NCI-H2029 treated with DMSO at 0.1 percent for 48 hours (cell line): ENCODE results near the gene TBPL2.
"Not testable (repeated sequence)": the region's sequence is repeated elsewhere in the genome, so short reads cannot be mapped to it uniquely, and the experiment has no call there.

Experiments
- DNase-seq: peaks from one replicate; lab custom pipeline; 2025; lab: John Stamatoyannopoulos, UW

Gene TBPL2

DNA sequence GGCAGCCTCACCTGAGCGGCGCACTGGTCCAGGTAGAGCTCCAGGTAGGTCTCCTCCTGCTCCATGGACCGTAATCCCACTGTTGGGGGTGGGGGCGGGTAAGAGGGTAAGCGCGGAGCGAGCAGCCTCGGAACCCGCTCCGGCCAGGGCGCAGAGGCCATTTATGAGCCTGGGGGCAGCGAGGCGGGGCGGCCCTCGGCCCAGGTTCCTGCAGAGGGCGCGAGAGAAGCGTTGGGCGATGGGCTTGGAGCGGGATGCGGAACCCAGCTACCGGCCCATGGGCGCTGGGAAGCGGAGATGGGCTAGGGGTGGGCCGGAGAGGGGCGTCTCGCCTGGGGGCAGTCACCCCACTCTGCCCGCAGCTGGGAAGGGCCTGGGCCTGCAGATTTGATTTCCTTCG, at the start of gene TBPL2:
TBPL2 (minus strand) TSS at position 232 of the 400 bp plus-strand sequence; CDS start at position 65, 167 bp downstream.
- DNase-seq: no peak

DNA sequence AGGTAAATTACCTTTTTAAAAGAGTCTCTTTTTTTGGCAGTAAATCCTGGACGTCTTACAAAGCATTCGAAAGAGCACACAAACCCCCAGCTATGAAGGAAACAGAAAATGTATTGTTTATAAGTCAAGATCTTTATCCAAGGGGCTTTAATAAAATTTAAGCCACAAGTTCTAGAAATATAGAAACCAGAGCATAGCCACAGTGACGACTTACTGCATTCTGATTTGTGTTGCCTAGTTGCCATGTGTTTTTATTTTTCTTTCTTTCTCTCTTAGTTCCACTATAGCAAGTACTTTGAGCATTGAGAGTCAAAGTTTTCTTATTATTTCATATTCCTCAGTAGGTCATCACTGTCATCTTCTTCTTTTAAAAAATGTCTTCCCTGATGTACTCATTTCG, 47.8 kb upstream of the TBPL2 start:
- DNase-seq: no peak

DNA sequence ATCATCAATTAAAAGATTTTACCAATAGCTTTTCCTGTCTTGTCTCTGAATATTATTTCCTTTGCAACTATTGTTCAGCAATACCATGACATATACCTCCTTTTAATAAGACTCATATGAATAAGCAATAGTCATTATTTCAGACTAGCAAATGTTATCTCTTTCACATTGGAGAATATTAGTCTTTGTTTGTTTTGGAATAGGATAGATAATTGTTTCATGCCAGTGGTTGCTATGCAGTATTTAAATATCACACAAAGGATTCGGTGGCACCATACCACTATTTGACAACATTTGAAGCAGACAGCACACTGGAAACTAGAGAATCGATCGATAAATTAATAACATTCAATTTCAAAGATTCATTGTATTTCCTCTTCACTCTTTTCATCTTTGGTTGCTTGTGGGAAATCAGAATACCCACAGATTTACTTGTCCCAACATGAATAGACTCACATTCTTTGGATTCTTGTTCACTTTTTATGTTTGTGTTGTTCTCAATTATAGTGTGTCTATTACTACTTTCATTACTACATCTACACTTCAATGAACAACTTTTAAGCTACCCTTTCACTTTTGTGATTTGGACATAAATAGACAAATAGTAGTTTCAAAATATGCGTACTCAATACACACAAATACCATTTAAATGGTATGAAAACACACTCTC, 42.7 kb upstream of the TBPL2 start:
- DNase-seq: no peak

DNA sequence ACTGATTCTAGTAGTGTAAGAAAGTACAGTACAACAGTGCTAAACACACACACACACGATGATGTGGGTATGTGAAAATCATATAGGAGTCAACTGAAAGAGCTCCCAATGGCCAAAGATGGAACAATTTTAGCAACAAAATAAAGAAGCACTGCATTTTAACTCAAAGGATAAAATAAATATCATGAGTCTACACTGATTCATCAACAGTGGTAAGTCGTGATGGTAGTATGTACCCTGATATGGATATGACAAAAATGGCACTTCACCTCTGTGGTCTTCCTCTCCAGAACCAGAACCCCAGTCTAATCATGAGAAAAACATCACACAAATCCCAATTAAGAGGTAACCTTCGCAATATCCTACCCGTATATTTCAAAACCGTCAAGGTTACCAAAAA, 41.4 kb upstream of the TBPL2 start:
- DNase-seq: no peak

DNA sequence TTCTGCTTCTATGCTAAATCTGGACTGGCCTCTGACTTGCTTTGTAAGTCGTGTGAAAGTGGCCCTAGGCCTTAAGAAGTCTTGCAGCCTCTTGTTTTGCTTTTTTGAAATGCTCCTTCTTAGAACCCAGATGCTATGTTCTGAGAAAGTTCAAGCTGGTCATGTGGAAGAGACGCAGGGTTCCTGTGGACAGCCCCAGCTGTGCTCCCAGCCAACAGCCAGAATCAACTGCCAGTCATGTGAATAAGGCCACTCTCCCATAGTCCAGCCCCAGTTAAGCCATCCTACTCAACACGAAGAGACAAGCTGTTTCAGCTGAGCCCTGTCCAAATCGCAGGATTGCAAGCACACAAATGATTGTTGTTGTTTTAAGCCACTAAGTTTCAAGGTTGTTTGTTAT, 37.3 kb upstream of the TBPL2 start:
- no peak for DNase-seq

DNA sequence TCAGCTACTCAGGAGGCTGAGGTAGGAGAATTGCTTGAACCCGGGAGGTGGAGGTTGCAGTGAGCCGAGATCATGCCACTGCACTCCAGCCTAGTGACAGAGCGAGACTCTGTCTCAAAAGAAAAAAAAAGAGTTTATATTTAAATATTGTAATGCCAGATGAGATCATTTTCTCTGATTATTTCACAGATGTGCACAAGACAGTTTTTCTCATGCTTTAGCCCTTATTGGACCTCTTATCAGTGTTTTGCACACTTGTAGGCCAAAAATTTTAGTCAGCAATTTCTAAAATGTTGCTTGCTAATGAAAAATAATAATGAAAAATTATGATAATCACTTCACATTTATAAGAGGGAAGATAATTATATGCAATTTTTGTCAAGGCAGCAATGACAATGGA, 36.0 kb upstream of the TBPL2 start:
- not testable (repeated sequence) for DNase-seq

DNA sequence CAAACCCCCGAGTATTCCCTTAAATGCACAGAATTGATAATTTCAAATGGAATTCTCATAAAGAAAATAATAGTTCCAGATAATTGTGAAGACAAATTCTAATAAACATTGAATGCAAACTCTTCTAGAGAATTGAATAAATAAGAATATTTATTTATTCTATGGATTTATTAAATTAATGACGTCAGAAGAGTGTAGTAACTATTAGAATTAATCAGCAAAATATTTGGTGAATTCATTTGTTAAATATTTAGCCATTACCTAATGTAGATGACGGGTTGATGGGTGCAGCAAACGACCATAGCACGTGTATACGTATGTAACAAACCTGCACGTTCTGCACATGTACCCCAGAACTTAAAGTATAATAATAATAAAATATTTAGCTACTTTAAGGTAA, 33.4 kb upstream of the TBPL2 start:
- DNase-seq: no peak

DNA sequence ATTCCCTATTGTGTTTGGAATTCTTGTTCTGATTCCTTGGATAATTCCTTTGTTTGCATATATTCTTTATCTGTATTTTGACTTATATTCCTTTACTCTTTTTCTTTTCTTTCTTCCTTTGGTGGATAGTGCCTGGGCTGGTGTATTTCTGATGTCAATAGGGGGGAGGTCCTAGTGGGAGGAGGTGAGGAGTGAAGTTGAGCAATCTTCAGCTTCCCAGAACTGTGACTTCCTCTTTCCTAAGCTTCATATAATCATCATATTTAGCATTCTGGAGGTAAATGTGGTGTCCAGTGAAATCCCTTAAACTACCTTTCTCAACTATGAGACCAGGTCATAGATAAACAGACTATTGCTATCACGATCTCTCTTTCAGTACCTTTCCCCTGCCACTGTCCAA, 29.6 kb upstream of the TBPL2 start:
- no peak for DNase-seq

DNA sequence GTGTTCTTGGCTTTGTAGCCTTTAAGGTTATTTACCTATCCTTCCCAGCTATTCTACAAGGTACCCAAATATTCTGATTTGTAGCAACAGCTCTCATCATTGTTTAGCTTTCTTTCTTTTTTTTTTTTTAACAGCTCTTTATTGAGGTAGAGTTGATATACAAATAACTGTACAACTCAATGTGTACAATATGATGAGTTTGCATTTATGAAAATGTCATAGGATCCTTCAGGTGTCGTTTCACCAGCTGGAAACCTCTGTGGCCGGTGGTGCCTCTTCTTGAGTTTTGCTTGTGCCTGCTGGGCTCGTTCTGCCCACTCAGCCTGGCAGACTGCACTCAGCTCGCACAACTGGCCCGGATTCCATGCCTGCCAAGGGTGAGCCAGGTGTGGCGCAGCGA, 26.9 kb upstream of the TBPL2 start:
- DNase-seq: no peak

DNA sequence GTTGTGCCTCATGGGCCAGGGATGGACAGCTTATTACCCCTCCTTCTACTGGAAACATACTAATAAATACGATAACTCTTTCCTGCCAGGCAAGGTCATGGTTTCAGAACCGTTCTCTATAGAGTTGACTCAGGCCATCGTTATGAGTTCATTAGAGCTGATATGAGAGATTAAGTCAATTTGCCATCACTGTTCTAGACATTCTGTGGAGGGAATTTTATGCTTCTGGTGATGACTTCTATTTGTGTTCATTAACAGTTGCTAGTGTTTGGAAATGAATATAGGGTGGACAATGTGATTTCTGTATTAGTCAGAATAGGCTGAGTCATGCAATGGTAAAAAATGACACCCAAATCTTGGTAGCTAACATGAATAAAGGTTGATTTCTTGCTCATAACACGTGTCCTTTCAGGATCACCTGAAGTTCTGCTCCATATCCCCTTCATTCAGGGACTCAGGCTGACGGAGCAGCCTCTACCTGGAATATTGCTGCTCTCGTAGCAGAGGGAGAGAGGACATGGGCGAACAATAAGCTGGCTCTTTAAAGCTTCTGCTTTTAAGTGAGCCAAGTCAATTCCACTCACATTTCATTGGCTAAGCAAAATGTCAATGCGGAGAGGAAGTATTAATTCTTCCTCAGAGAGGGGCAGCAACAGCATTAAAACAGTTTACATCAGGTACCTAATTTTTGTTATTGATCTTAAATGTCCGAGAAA, 18.5 kb upstream of the TBPL2 start:
- no peak for DNase-seq

DNA sequence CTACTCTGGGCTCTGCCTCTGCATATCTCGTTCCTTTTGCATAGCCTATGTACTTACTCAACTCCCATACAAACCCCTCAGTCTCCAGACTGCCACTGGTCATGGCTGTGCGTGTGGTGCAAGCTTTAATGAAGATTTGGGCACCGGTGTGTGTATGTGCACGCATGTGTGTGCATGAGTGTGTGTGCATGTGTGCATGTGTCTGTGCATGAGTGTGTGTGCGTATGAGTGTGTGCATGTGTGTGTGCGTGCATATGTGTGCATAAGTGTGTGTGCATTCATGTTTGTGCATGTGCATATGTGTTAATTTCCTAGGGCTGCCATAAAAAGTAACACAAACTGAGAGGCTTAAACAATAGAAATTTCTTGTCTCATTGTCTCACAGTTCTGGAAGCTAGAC, 17.1 kb upstream of the TBPL2 start:
- no peak for DNase-seq

DNA sequence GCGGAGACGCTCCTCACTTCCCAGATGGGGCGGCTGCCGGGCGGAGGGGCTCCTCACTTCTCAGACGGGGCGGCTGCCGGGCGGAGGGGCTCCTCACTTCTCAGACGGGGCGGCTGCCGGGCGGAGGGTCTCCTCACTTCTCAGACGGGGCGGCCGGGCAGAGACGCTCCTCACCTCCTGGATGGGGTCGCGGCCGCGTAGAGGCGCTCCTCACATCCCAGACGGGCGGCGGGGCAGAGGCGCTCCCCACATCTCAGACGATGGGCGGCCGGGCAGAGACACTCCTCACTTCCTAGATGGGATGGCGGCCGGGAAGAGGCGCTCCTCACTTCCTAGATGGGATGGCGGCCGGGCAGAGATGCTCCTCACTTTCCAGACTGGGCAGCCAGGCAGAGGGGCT, 16.0 kb upstream of the TBPL2 start:
- not testable (repeated sequence) for DNase-seq

DNA sequence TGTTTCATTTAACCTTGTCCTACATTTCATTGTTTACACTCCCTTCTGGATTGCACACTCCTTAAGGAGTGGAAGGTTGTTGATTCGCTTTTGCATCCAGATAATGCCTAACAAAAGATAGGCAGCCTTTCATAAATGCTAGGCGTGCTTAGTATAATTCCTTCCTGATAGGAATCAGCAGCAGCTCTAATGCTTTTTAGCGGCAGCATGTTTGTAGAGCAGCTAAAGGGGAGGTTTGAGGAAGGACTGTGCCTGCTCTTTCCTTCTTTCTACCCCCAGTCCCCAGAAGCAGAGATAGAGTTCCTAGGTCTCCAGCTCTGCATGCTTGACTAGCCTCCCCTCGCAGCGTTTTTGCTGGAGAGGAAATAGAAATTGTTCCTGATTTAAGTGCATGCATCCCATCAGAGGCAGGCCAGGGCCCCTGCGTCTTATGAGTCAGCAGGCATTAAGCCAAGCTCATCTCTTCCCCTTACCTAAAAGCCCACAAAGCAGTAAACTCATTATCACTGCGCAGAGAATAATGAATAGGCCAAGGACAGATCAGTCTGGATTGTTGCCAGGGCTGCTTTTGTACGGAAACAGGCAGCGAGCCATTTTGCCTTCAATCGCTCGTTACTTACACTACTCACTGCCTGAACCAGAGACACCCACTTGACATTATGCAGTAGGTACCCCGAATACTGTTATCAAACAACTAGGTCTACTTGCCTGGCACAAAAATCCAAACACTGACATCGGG, 14.0 kb upstream of the TBPL2 start:
- peak; percentile 99 for DNase-seq

DNA sequence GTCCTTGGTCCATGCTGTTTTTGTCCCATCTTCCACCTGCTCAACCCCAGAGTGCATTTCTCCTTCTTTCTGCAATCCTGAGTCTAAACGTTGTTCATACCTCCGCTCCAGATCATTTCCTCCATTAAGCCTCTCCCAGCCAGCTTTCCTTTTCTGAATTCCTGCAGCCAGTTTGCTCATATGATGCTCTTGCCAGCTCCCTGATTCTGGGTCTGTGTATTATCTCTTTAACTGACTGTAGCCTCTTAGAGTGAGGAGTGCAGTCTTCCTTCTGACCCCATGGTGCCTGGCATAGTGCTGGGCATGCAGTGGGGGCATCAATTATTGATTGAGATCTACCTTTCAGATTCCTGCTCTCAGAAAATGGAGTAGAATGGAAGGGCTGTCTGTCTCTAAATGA, 11.5 kb upstream of the TBPL2 start:
- no peak for DNase-seq

DNA sequence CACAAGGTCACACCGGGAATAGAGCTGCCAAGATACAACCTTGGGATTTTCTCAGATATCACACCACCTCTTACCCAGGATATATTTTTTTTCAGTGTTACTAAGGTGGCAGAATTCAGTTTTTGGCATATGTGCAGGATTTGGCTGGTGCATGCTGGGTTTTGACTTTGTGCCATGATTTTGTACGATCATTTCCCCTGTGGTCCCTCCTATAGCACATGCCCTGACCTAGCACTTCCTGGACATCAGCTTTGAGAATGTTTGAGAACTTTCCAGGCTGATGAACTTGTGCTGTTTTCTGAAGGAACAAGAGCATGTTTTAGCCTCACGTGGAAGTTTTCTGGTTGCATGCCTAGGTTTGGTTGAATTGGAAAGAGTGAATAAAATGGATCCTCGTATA, 11.0 kb upstream of the TBPL2 start:
- DNase-seq: no peak

DNA sequence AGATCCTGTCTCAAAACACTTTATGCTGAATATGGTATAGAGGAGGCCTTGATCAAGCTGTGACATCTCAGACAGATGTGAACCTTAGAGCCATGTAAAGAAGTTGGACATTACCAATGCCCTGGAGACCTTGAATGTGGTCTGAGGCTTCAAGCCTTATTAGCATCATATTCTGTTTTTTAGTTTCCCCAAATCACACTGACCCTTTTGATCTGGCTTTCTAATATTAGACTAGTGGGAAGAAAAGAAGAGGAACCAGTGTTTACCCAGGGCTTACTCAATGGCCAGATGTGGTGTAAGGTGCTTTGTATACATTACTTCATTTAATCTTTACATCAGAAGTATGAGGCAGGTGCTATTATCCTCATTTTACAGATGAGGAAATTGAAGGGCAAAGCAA, 10.6 kb upstream of the TBPL2 start:
- DNase-seq: no peak

DNA sequence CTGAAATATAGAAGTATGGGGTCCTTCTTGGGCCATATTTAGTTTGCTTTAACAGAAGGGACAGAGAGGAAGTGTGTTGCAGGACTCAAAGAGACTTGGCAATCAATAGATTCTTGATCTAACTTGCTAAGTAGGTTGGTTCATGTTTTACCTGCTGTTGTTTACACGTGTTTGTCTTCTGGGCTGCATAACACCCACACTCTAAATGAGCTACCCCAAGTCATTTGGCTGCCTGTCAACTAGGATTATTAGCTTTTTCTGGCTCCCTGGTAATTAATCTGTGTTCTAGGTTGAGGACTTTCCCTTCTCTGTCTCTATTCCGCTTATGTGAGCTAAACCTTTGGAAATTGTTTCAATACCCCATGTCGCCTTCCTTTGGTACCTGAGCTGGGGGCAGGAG, 10.1 kb upstream of the TBPL2 start:
- no peak for DNase-seq

DNA sequence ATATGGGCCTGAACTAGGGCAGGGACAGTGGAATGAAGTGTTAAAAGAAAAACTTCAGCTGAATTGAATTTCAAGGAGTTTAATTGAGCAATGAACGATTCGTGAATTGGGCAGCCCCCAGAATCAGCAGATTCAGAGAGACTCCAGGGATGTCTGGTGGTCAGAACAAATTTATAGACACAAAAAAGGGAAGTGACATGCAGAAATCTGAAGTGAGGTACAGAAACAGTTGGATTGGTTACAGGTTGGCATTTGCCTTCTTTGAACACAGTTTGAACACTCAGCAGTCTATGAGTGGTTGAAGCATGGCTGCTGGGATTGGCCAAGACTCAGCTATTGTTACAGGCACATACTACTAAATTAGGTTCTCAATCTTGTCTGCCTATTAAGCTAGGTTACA, 9.7 kb upstream of the TBPL2 start:
- no peak for DNase-seq

DNA sequence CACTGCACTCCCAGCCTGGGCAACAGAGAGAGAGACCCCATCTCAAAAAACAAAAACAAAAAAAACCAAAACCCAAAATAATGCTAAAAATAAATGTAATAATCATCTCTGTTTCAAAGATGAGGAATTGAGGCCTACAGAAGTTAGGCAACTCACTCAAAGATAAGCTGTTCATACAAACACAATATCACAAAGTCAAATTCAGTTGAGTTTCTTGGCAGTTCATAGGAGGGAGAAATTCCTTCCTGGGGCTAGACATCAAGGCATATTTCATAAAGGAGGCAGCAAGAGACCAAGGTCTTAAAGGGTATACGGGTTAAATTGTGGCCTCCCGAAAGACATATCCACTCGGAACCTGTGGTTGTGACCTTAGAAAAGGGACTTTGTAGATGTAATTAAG, 8.7 kb upstream of the TBPL2 start:
- no peak for DNase-seq

DNA sequence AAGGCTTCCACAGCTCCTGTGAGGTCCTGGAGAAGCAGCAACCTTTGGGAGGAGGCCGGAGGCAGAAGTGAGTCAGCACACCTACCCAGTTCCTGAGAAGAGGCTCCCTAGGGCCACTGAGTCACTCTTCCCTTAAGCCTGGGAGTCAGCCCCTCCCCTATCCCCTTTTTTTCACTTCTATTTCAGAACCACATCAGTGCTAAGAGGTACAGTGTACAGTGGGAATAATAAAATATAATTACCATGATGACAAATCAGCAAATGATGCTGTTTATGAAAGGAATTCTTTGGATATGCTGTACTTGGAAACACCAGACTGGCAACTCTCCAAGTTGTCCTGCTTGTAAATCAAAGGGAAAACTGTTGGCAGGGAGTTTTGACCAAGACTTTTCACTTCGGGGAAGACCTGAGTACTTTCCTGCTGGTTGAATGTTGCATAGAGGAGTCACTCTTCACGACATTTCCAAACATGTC, 7.8 kb upstream of the TBPL2 start:
- no peak for DNase-seq

DNA sequence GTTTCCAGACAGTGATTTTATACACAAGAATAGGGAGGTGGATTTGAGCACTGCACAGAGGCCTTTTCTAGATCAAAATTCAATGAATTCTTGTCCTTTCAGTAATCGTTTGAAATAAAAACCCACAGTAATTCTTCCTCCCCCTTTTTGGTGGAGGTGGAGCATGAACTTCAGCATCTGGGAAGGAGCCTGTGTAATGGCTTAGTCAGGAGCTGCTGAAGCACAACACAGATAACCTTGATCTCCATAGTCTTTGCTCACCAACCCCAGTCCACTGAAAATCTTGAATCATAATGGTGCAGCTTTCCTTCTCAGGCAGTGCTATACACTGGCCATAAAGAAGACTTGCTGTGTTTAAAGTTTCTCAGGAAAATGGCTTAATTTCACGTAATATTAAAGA, 6.4 kb upstream of the TBPL2 start:
- DNase-seq: no peak

DNA sequence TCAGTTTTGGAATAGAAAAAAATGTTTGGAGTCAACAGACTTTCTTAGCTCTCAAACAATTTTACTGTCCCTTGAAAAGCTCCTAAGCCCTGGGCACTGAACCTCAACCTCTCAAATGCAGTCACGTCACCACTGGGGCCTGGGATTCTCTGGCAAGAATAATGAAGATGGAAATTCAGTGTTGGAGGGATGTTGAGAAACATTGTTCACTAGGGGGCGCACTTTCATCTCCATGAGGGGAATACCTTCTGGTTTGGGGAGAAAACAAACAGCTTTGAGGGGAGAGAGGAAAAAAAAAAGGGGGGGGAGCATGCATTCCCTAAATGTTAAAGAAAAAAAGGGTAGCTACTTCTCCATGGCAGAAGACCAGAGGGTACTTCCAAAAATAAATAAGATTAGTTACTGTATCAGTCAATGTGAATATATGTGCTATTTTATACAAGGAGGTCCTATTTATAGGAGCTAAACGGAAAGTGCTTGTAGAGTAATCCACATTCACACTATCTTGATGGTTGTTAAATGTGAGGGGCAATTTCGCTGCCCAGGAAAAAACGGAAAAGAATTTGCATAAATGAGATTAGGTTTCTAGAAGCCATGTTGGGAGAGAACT, 5.8 kb upstream of the TBPL2 start:
- peak; percentile 93 for DNase-seq

DNA sequence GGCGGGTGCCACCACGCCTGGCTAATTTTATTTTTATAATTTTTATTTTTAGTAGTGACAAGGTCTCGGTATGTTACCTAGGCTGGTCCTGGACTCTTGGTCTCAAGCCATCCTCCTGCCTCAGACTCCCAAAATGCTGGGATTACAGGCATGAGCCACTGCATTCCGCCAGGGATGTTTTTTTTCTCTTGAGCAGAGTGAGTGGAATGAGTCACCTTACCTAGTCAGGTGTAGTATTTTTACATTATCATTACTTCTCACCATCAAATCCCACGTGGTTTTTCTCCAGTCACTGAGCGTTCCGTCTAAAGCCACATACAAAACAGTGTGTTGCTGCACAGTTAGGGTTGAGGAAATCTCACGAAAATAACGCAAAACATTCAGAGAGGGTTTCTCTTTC, 870 bp upstream of the TBPL2 start:
- DNase-seq: no peak
